Measurements from ENCODE around the gene FAM171A2. TPM values are rescaled to one million over a fixed set of nuclear protein-coding genes. Genes with fewer than 3 reads are reported as not detected.

Gene FAM171A2
- total and polyA plus RNA-seq, 2 donors (not counting 1 experiment from before 2014, with no cell fraction given), result 0.18 to 0.69 TPM

DNA sequence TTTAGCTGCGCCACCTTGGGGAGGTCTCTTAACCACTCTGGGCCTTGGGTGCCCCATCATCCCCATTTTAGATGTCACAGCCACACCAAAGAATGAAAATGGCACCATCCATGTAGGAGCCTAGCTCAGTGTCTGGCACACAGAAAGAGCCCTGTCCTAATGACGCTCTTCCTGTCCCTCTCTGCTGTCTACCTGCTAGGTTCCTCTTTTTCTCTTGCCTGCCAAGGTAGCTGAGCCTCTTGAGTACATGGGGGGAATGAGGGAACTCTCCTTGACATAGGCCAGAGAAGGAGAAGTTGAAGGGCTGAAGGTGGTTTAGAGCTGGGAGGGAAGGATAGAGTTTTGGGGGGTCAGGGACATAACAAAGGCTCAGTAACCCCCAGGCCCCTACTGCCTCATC lies 53.5 kb downstream of the FAM171A2 start:
- peaks cover 41% of the 10 kb centered on the region for H3K27me3 Mint-ChIP-seq
- WGBS (ENCODE audit: insufficient coverage), result 94% methylated on average over 1 of the region's 2 CpGs
- intact Hi-C loops (cut with micrococcal nuclease), result no loop called here

DNA sequence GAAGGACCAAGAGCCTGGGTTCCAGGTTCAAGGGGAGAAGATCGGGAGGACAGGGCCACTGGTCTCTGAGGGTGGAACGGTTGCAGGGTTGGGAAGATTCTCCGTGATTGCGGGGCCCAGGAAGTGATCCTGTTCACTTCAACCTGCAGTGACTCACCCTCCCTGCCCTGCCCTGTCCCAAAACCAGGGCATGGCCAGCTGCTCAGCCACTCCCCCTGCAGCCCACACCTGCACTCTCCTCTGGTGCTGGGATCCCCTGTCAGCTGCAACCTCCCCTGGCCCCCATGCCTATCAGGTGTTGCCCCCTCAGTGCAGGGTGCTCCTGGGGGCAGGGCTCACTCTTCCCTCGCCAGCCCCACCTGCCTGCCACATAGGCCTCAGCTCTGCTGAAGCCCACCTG lies 54.2 kb downstream of the FAM171A2 start:
- Histone ChIP-seq H2AFZ (ENCODE audit: insufficient read depth, low read depth, low read length, poor library complexity, severe bottlenecking) (no peak overlapping the region), H4K20me1 (ENCODE audit: control insufficient read depth, insufficient read depth, low read length, poor library complexity, severe bottlenecking) (no peaks in the 10 kb centered on the region), H3K27ac (ENCODE audit: low read length in 2 of 2) (no peak overlapping the region), H3K9ac (ENCODE audit: low read length) (no peak overlapping the region), H3K36me3 (replicated peaks in 1 of 2; ENCODE audit: control extremely low read depth in 1 of 2, control insufficient read depth in 1 of 2, extremely low read depth in 1 of 2, insufficient read depth in 2 of 2, low read length in 1 of 2) (no peaks in the 10 kb centered on the region), H3K4me3 (ENCODE audit: control extremely low read depth in 1 of 5, extremely low read depth in 1 of 5, insufficient read depth in 1 of 5, low read depth in 2 of 5, low read length in 4 of 5) (no peak overlapping the region), H3K4me2 (replicated peaks; ENCODE audit: low read depth, low read length, poor library complexity, severe bottlenecking) (peak overlapping the region; percentile 78), H3K27me3 (replicated peaks in 1 of 4; ENCODE audit: control extremely low read depth in 1 of 4, control insufficient read depth in 3 of 4, insufficient read depth in 4 of 4, low read length in 3 of 4) (peaks cover 0 to 57% (median 21%) of the 10 kb centered on the region in 4 experiments), H3K9me3 (ENCODE audit: control extremely low read depth in 1 of 3, control insufficient read depth in 2 of 3, insufficient read depth in 1 of 3, low read length in 2 of 3) (peaks cover 0 to 16% (median 0%) of the 10 kb centered on the region in 3 donors), H3K79me2 (ENCODE audit: control insufficient read depth, insufficient read depth, low read length) (no peaks in the 10 kb centered on the region), H3K4me1 (ENCODE audit: control insufficient read depth in 2 of 2, insufficient read depth in 2 of 2, low read length in 2 of 2) (peaks cover 21 to 23% of the 10 kb centered on the region in 2 donors)
- Mint-ChIP-seq H3K4me3 (peak overlapping the region; percentile 44), H3K27me3 (peaks cover 48% of the 10 kb centered on the region), H3K9me3 (ENCODE audit: insufficient read depth) (no peaks in the 10 kb centered on the region), H3K4me1 (peaks cover 19% of the 10 kb centered on the region), H3K27ac (no peak overlapping the region)
- ChIA-PET POLR2A (interaction anchor here (0.6 kb wide), 1 partner anchor 20 kb away, joined by 5 read pairs; no protein-coding TSS in a partner anchor), CTCF (interaction anchor here (0.9 to 1.1 kb wide), 2 partner anchors 22 to 93 kb away, joined by 3 read pairs; no protein-coding TSS in a partner anchor)
- no peak for TF ChIP-seq EZH2 (IDR thresholded peaks at IDR 0.05; ENCODE audit: borderline replicate concordance, insufficient read depth, low read depth, low read length, poor library complexity, severe bottlenecking)
- TF ChIP-seq, protein P1, sequence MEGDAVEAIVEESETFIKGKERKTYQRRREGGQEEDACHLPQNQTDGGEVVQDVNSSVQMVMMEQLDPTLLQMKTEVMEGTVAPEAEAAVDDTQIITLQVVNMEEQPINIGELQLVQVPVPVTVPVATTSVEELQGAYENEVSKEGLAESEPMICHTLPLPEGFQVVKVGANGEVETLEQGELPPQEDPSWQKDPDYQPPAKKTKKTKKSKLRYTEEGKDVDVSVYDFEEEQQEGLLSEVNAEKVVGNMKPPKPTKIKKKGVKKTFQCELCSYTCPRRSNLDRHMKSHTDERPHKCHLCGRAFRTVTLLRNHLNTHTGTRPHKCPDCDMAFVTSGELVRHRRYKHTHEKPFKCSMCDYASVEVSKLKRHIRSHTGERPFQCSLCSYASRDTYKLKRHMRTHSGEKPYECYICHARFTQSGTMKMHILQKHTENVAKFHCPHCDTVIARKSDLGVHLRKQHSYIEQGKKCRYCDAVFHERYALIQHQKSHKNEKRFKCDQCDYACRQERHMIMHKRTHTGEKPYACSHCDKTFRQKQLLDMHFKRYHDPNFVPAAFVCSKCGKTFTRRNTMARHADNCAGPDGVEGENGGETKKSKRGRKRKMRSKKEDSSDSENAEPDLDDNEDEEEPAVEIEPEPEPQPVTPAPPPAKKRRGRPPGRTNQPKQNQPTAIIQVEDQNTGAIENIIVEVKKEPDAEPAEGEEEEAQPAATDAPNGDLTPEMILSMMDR (IDR thresholded peaks at IDR 0.05), result no peak
- 81% methylated on average over 3 of the region's 5 CpGs for WGBS (ENCODE audit: insufficient coverage)
- ATAC-seq (ENCODE audit: low read depth) (no peak), DNase-seq (no peak)
- intact Hi-C loops (cut with micrococcal nuclease), result no loop called here

More for the DNA sequence above, 53.5 kb downstream of the FAM171A2 start:
- Histone ChIP-seq H3K79me2 (ENCODE audit: control insufficient read depth, insufficient read depth, low read length) (no peaks in the 10 kb centered on the region), H3K4me2 (replicated peaks; ENCODE audit: low read depth, low read length, poor library complexity, severe bottlenecking) (no peak overlapping the region), H3K9me3 (ENCODE audit: control extremely low read depth in 1 of 3, control insufficient read depth in 2 of 3, insufficient read depth in 1 of 3, low read length in 2 of 3) (peaks cover 0 to 19% (median 0%) of the 10 kb centered on the region in 3 donors), H3K36me3 (replicated peaks in 1 of 2; ENCODE audit: control extremely low read depth in 1 of 2, control insufficient read depth in 1 of 2, extremely low read depth in 1 of 2, insufficient read depth in 2 of 2, low read length in 1 of 2) (no peaks in the 10 kb centered on the region), H2AFZ (ENCODE audit: insufficient read depth, low read depth, low read length, poor library complexity, severe bottlenecking) (no peak overlapping the region), H3K27me3 (replicated peaks in 1 of 4; ENCODE audit: control extremely low read depth in 1 of 4, control insufficient read depth in 3 of 4, insufficient read depth in 4 of 4, low read length in 3 of 4) (peaks cover 0 to 62% (median 23%) of the 10 kb centered on the region in 4 experiments), H3K27ac (ENCODE audit: low read length in 2 of 2) (no peak overlapping the region), H4K20me1 (ENCODE audit: control insufficient read depth, insufficient read depth, low read length, poor library complexity, severe bottlenecking) (no peaks in the 10 kb centered on the region), H3K4me1 (ENCODE audit: control insufficient read depth in 2 of 2, insufficient read depth in 2 of 2, low read length in 2 of 2) (peaks cover 27 to 29% of the 10 kb centered on the region in 2 donors), H3K9ac (ENCODE audit: low read length) (no peak overlapping the region), H3K4me3 (ENCODE audit: control extremely low read depth in 1 of 5, extremely low read depth in 1 of 5, insufficient read depth in 1 of 5, low read depth in 2 of 5, low read length in 4 of 5) (no peak overlapping the region)
- ATAC-seq (ENCODE audit: low read depth) (no peak), DNase-seq (peak; percentile 28)
- Mint-ChIP-seq H3K9me3 (ENCODE audit: insufficient read depth) (no peaks in the 10 kb centered on the region), H3K4me3 (peak overlapping the region; percentile 44), H3K4me1 (peaks cover 19% of the 10 kb centered on the region), H3K27ac (peak overlapping the region; percentile 20)
- ChIA-PET POLR2A (no interaction called here), CTCF (interaction anchor here (0.9 to 1.1 kb wide), 2 partner anchors 21 to 94 kb away, joined by 3 read pairs; no protein-coding TSS in a partner anchor)
- TF ChIP-seq EZH2 (IDR thresholded peaks at IDR 0.05; ENCODE audit: borderline replicate concordance, insufficient read depth, low read depth, low read length, poor library complexity, severe bottlenecking), result no peak
- TF ChIP-seq, protein P1 (IDR thresholded peaks at IDR 0.05), result no peak
